ENCODE results near the gene FGFRL1. TPM values are rescaled to one million over a fixed set of nuclear protein-coding genes. Genes with fewer than 3 reads are reported as not detected.
A peak's percentile ranks its signal among the peaks of the same experiment; 100 is the strongest.

The FGFRL1 gene
- total RNA-seq, 1 experiment from 2014 or later, result 33.5 TPM

DNA sequence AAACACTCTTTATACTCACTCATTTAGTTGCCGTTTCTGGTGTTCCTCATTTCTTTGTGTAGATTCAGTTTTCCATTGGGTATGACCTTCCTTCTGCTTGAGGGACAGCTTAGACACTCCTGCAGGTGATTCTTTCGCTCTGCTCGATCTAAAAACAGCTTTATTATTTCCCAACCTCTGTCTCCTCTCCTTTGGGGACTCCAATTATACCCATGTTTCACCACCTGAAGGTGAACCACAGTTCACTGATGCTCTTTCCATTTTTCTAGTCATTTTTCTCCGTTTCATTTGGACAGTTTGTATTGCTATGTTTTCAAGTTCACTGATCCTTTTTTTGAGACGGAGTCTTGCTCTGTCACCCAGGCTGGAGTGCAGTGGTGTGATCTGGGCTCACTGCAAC lies 4.6 kb upstream of the FGFRL1 start:
- no peak for DNase-seq (ENCODE audit: unreplicated experiment)
- no TSS peak for BruUV-seq (replicated peaks)
- Mint-ChIP-seq H3K36me3 (ENCODE audit: insufficient read depth, unreplicated experiment) (peaks cover 7% of the 10 kb centered on the region), H3K9me3 (ENCODE audit: unreplicated experiment) (no peaks in the 10 kb centered on the region), H3K27me3 (ENCODE audit: insufficient read depth, unreplicated experiment) (peaks cover 29% of the 10 kb centered on the region), H3K4me3 (ENCODE audit: unreplicated experiment) (no peak overlapping the region), H3K27ac (ENCODE audit: low read depth, unreplicated experiment) (no peak overlapping the region), H3K4me1 (ENCODE audit: insufficient read depth, unreplicated experiment) (peaks cover 11% of the 10 kb centered on the region)
- TF ChIP-seq, protein P1, sequence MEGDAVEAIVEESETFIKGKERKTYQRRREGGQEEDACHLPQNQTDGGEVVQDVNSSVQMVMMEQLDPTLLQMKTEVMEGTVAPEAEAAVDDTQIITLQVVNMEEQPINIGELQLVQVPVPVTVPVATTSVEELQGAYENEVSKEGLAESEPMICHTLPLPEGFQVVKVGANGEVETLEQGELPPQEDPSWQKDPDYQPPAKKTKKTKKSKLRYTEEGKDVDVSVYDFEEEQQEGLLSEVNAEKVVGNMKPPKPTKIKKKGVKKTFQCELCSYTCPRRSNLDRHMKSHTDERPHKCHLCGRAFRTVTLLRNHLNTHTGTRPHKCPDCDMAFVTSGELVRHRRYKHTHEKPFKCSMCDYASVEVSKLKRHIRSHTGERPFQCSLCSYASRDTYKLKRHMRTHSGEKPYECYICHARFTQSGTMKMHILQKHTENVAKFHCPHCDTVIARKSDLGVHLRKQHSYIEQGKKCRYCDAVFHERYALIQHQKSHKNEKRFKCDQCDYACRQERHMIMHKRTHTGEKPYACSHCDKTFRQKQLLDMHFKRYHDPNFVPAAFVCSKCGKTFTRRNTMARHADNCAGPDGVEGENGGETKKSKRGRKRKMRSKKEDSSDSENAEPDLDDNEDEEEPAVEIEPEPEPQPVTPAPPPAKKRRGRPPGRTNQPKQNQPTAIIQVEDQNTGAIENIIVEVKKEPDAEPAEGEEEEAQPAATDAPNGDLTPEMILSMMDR (IDR thresholded peaks at IDR 0.05; ENCODE audit: unreplicated experiment), result no peak
- intact Hi-C loops (cut with micrococcal nuclease), result no loop called here
- CTCF ChIA-PET, result no interaction called here
- POLR2A ChIA-PET, result no interaction called here

DNA sequence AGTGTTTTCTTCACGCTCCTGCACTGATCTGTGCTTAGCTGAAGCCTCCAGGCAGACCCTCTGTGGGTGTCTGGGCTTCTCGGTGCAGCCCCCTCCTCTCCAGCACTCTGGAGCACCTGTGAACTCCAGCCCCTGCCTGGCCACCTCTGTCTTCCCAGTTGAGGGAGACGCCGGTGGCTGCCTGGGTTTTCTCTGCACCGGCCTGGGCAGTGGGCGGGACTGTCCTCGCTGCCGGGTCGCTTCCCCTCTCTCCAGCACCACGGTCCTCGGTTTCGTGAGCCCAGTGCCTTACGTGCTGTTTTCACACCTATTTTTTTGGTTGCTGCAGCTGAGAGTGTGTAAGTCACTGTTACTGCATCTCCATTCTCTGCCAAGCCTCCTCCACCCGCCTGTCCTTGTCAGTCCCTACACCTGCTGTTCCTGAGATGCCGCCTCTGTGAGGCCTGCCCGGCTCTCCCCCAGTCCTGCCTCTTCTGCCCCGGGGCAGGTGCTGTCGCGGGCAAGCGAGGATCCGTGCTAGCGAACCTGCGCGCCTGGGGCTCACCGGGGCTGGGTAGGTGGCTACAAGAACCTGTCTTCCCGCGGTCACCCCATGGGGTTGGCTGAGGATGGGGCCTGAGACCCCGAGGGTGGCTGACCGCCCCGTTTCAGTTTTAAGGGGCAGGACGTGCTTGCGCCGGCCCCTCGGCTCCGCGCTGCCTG lies 2.4 kb upstream of the FGFRL1 start:
- ChIA-PET POLR2A (interaction anchor here (0.6 kb wide), 1 partner anchor 77 kb away, joined by 3 read pairs; the partner anchor contains the start of genes GAK and TMEM175), CTCF (no interaction called here)
- no peak for DNase-seq (ENCODE audit: unreplicated experiment)
- TF ChIP-seq, protein P1 (IDR thresholded peaks at IDR 0.05; ENCODE audit: unreplicated experiment), result no peak
- Mint-ChIP-seq H3K36me3 (ENCODE audit: insufficient read depth, unreplicated experiment) (peaks cover 7% of the 10 kb centered on the region), H3K9me3 (ENCODE audit: unreplicated experiment) (no peaks in the 10 kb centered on the region), H3K27ac (ENCODE audit: low read depth, unreplicated experiment) (no peak overlapping the region), H3K27me3 (ENCODE audit: insufficient read depth, unreplicated experiment) (peaks cover 29% of the 10 kb centered on the region), H3K4me1 (ENCODE audit: insufficient read depth, unreplicated experiment) (peaks cover 11% of the 10 kb centered on the region), H3K4me3 (ENCODE audit: unreplicated experiment) (peak overlapping the region; percentile 45)
- no TSS peak for BruUV-seq (replicated peaks)
- intact Hi-C loops (cut with micrococcal nuclease), result no loop called here

DNA sequence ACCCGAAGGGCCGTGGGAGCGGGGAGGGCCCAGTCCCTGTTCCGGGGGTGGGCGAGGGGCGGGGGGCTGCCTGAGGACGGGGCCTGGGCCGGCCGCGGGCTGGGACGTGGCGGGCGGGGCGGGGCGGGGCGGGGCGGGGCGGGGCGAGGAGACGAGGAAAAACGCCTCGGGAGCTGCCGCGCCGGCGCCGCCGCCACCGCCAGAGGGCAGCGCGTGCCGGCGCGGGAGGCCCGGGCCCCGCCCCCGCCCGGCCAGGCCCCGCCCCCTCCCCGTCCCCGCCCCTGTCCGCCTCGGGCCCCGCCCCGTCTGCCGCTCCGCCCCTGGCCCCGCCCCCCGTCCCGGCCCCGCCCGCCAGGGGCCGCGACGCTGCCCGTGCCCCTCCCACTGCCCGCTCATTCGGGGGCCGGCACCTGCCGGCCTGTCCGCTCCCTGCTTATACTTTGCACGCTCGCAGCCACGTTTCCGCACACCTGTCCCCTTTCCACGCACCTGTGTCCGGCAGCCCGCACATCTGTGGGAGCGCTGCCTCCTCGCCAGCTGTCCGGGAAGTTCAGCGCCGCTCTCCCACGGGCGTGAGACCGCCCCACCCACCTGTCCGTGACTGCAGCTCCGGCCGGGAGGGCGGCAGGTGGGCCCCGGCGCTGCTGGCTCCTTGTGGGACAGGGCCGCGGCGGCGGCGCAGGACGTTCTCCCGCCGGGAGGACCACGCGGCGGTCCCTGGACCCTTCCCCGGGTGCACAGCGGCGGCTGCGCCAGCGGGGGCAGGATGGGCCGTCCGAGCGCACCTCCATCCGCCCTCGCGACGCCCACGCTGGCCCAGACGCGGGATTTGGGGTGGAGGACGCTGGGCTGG lies 1.7 kb upstream of the FGFRL1 start:
- peak; percentile 56 for DNase-seq (ENCODE audit: unreplicated experiment)
- peaks cover 11% of the 10 kb centered on the region for H3K4me1 Mint-ChIP-seq (ENCODE audit: insufficient read depth, unreplicated experiment)
- TF ChIP-seq, protein P1 (IDR thresholded peaks at IDR 0.05; ENCODE audit: unreplicated experiment), result peak; percentile 6
- H3K27ac Mint-ChIP-seq (ENCODE audit: low read depth, unreplicated experiment), result peak overlapping the region; percentile 76
- H3K36me3 Mint-ChIP-seq (ENCODE audit: insufficient read depth, unreplicated experiment), result peaks cover 7% of the 10 kb centered on the region
- peak overlapping the region; percentile 79 for H3K4me3 Mint-ChIP-seq (ENCODE audit: unreplicated experiment)
- H3K9me3 Mint-ChIP-seq (ENCODE audit: unreplicated experiment), result no peaks in the 10 kb centered on the region
- intact Hi-C loops (cut with micrococcal nuclease), result loop anchor here (5.0 kb wide), 1 partner anchor 73 kb away; no protein-coding TSS in a partner anchor
- BruUV-seq (replicated peaks), result no TSS peak
- POLR2A ChIA-PET, result interaction anchor here (0.6 to 1.7 kb wide), 15 partner anchors 11 to 337 kb away, joined by 3 to 7 read pairs (median 4); partner anchors contain the start of genes GAK, TMEM175 and UVSSA
- CTCF ChIA-PET, result interaction anchor here (0.5 to 1.1 kb wide), 3 partner anchors 22 to 341 kb away, joined by 3 to 4 read pairs (median 3); no protein-coding TSS in a partner anchor
- H3K27me3 Mint-ChIP-seq (ENCODE audit: insufficient read depth, unreplicated experiment), result peaks cover 29% of the 10 kb centered on the region

Measured in MCF 10A (cell line).